ENCODE data around the gene C2orf15. TPM values are rescaled to one million over a fixed set of nuclear protein-coding genes. Genes with fewer than 3 reads are reported as not detected.

Gene C2orf15
- total and polyA plus RNA-seq, 9 of the 15 experiments (the other 6 are each of a cell fraction or from before 2014, with no cell fraction given), result 0.04 to 0.27 (median 0.15) TPM; not detected in 1

DNA sequence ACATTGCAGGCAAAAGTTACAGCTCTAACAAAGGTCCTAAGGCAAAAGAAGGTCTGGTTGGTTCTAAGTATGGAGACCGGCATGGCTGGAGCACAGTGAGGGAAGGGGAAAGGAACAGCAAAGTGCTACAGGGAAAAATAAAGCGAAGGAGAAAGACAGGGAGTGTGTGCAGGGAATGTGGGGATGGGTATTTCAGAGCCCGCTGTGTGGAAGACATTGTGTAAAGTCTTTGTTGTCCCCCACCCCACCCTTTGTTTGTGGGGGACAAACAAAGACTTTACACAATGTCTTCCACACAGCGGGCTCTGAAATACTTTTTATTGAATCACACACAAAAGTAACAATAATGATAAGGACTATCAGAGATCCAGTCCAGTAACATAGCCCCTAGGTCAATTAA, 28.9 kb upstream of the C2orf15 start (continued):
- no peak for TF ChIP-seq TOE1 (IDR thresholded peaks at IDR 0.05; ENCODE audit: borderline replicate concordance)
- no peak for TF ChIP-seq TOE1 (CRISPR knock-in tag; IDR thresholded peaks at IDR 0.05; ENCODE audit: borderline replicate concordance, low read depth)
- no peak for TF ChIP-seq SPI1 (IDR thresholded peaks at IDR 0.05; ENCODE audit: borderline replicate concordance, low read depth, low read length)

DNA sequence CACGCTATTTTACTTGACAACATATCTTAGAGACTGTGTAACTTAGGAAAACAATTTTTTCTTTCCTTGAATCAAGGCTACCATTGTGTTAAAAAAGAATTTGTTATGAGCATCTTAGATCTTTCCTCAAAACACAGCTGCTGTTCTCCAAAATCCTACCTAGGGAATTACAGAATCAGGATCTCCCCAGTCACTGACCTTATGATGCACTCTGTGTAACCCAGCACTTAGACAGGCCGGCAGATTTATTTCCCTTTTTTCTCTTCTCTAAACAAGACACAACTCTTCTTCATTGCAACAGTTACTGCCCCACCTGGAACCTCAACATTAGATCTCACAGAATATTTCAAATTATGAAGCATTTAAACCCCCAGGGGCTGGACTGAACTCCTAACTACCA, 13.5 kb upstream of the C2orf15 start:
- H3K4me1 ChIP-seq (replicated peaks in 1 of 2; ENCODE audit: control insufficient read depth in 2 of 2, insufficient read depth in 2 of 2, low read length in 2 of 2), result no peaks in the 10 kb centered on the region
- no peak overlapping the region for H3K9ac ChIP-seq (ENCODE audit: insufficient read depth in 1 of 2, low read depth in 2 of 2, low read length in 2 of 2)
- POLR2A ChIA-PET, result no interaction called here
- no peak overlapping the region for H3K4me2 ChIP-seq (ENCODE audit: insufficient read depth, low read length)
- no peaks in the 10 kb centered on the region for H3K36me3 ChIP-seq (ENCODE audit: control insufficient read depth, insufficient read depth, low read length)
- H3K79me2 ChIP-seq (ENCODE audit: control insufficient read depth, insufficient read depth, low read length), result no peaks in the 10 kb centered on the region
- ATAC-seq, result no peak
- H3K9me1 ChIP-seq (ENCODE audit: control insufficient read depth, insufficient read depth, low read length), result no peaks in the 10 kb centered on the region
- H3K27ac ChIP-seq (ENCODE audit: extremely low read depth, low read depth, low read length), result no peak overlapping the region
- no peak for TF ChIP-seq PTBP1 (IDR thresholded peaks at IDR 0.05; ENCODE audit: low read depth, low read length)
- TF ChIP-seq PYGO2 (tag; IDR thresholded peaks at IDR 0.05), result no peak
- no peak for TF ChIP-seq MYC (IDR thresholded peaks at IDR 0.05; ENCODE audit: low read depth, low read length)
- no peak for TF ChIP-seq MYC (CRISPR knock-in tag; IDR thresholded peaks at IDR 0.05; ENCODE audit: borderline replicate concordance, low read depth)
- CTCF ChIA-PET (ENCODE audit: low intra/inter-chr PET ratio), result no interaction called here
- no peaks in the 10 kb centered on the region for H3K9me3 ChIP-seq (replicated peaks; ENCODE audit: control insufficient read depth, insufficient read depth, low read depth, low read length)
- WGBS (ENCODE audit: insufficient coverage, low coverage, missing lambda C conversion rate), result 0% methylated on average over 2 of the region's 2 CpGs
- H3K4me3 ChIP-seq, result no peak overlapping the region
- no peak for FAIRE-seq
- DNase-seq (ENCODE audit: extremely low read depth in 1 of 4, low spot score in 3 of 4), result no peak
- no peaks in the 10 kb centered on the region for H4K20me1 ChIP-seq (replicated peaks; ENCODE audit: control insufficient read depth, insufficient read depth, low read length)
- H3K27me3 ChIP-seq (ENCODE audit: control insufficient read depth in 2 of 2, insufficient read depth in 2 of 2, low read length in 2 of 2), result no peaks in the 10 kb centered on the region
- in situ Hi-C loops (cut with MboI) (no loop called here), intact Hi-C loops (cut with micrococcal nuclease) (no loop called here)
- H2AFZ ChIP-seq (ENCODE audit: low read depth, low read length), result no peak overlapping the region
- no TSS peak for BruUV-seq (replicated peaks)
